ENCODE data around the gene NFAT5.
"Not testable (repeated sequence)": the region's sequence is repeated elsewhere in the genome, so short reads cannot be mapped to it uniquely, and the experiment has no call there.

The NFAT5 gene

DNA sequence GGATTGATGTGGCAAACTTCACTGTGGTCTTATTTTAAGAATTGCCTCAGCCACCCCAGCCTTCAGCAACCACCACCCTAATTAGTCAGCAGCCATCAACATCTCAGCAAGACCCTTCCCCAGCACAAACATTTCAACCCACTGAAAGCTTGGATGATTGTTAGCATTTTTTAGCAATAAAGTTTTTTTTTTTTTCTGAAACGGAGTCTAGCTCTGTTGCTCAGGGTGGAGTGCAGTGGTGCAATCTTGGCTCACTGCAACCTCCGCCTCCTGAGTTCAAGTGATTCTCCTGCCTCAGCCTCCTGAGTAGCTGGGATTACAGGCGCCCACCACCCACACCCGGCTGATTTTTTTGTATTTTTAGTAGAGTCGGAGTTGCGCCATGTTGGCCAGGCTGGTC, 19.1 kb upstream of the NFAT5 start:
- DNase-seq (ENCODE audit: low read depth in 1 of 2, low spot score in 1 of 2) = not testable (repeated sequence)

DNA sequence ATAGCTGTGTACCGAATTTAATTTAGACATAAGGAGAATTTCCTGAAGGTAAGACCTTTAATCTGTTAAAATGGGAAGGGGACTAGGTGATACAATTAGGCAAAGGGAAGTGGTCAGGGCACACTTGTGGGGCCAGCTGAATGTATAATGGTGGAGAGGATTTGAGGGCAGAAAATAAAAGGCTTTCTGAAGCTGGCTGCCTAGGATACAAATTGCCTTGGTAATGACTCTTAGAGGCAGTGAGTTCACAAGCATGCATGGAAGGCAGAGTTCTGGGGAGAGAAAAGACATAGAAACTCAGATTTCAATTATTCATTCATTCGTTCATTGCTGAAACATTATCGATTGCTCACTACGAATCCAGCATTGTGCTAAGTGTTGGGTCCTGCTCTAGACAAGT, 12.4 kb upstream of the NFAT5 start:
- DNase-seq (ENCODE audit: low read depth in 1 of 2, low spot score in 1 of 2) = no peak

GRCh38 chr16:69554495-69554894, 11.3 kb upstream of the NFAT5 start:
- DNase-seq (ENCODE audit: low read depth in 1 of 2, low spot score in 1 of 2) = no peak

DNA sequence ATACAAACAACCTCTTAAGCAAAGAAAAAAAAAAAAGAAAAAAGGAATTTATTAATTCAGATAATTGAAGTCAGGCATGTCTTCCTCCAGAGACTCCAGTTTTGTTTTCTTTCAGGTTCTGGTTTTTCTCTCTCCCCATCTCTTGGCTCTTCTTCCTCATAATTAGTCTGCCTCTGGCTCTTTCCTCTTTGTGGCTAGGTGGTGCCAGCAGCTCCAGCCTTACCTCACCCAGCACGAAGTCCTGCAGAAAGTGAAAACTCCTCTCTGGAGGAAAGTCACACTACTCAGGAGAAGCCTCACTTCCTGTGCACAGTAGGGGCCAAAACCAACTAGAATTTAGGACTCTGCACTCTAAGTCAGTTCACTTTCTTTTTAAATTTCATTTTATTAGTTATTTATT, 10.3 kb upstream of the NFAT5 start:
- no peak for DNase-seq (ENCODE audit: low read depth in 1 of 2, low spot score in 1 of 2)

GRCh38 chr16:69555867-69556266, 9.9 kb upstream of the NFAT5 start:
- DNase-seq (ENCODE audit: low read depth in 1 of 2, low spot score in 1 of 2) = no peak

DNA sequence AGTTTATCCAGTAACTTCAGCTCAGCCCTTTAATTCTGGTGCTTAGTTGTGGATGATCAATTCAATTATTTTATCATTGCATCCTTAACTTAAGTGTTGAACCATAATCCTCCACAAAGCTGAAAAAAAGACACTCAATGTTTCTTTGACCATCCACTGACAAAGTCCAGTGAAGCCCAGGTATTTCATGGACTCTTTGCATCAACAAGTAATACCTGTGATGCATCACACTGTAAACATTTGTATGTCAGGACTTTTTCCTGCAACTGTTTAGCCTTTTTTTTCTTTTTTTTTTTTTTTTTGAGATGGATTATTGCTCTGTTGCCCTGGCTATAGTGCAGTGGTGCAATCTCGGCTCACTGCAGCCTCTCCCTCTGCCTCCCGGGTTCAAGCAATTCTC, 6.6 kb upstream of the NFAT5 start:
- no peak for DNase-seq (ENCODE audit: low read depth in 1 of 2, low spot score in 1 of 2)

GRCh38 chr16:69561367-69561766, 4.4 kb upstream of the NFAT5 start:
- not testable (repeated sequence) for DNase-seq (ENCODE audit: low read depth in 1 of 2, low spot score in 1 of 2)

DNA sequence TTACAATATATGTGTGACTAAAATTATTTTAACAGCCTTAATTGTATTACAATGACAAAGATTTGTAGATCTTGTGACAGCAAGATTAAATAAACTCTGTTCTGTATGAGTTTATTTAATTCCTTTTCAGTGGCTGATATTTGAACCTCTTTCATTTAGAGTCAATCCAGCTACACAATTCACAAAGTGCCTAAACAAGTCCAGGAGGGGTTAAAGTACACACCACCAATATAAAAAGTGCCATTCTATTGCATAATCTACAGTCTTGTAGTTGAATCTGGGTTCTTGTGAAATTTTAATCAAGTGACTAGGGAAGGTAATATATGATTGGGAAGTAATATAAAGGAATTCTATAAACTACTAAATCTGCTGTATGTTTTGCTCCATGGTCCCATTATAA, 3.9 kb upstream of the NFAT5 start:
- no peak for DNase-seq (ENCODE audit: low read depth in 1 of 2, low spot score in 1 of 2)

- DNase-seq (ENCODE audit: low read depth in 1 of 2, low spot score in 1 of 2) = no peak
Observed at GRCh38 chr16:69562813-69563212, 3.0 kb upstream of the NFAT5 start.

GRCh38 chr16:69563605-69564580, 1.9 kb upstream of the NFAT5 start:
- DNase-seq (ENCODE audit: low read depth in 1 of 2, low spot score in 1 of 2) = peak in 1 of 2 donors; percentile 32

DNA sequence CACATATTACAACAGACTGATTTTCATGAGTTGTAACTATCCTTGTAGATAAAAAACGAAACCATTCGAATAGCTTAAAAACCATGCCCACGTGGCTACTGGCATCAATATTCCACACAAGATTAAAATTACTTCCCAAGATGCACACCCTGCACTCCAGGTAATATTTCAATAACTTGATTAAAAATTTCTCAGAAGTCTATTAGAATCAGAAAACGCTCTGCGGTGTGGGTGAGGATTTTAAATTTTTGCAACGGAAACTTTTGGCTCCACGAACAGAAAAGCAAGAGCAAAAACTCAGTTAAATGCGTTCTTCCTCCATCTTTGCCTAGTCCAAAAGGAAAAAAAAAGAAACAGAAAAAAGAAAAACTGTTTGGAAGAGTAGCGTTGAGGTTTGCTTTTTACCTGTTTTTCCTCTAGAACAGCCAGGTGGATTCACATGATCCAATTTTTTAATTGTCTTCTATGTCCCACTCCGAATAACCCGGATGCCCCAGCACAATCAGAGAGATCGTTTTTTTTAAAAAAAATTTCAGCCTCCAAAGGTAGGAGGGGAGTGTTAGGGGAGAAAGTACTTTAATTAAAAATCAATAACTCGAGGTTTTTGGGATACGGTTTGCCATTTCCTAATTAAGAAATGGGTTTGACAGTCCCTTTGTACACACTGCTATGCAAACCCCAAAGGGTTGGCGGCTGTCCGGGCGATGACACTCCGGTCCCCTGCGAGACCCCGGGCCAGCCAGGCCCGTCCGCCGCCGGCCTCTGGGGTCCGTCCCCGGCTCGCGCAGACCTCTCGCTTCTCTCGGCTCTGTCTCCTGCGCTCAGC, 708 bp upstream of the NFAT5 start:
- DNase-seq (ENCODE audit: low read depth in 1 of 2, low spot score in 1 of 2) = no peak

GRCh38 chr16:69566240-69566980, 644 bp downstream of the NFAT5 start:
- DNase-seq (ENCODE audit: low read depth in 1 of 2, low spot score in 1 of 2) = no peak

DNA sequence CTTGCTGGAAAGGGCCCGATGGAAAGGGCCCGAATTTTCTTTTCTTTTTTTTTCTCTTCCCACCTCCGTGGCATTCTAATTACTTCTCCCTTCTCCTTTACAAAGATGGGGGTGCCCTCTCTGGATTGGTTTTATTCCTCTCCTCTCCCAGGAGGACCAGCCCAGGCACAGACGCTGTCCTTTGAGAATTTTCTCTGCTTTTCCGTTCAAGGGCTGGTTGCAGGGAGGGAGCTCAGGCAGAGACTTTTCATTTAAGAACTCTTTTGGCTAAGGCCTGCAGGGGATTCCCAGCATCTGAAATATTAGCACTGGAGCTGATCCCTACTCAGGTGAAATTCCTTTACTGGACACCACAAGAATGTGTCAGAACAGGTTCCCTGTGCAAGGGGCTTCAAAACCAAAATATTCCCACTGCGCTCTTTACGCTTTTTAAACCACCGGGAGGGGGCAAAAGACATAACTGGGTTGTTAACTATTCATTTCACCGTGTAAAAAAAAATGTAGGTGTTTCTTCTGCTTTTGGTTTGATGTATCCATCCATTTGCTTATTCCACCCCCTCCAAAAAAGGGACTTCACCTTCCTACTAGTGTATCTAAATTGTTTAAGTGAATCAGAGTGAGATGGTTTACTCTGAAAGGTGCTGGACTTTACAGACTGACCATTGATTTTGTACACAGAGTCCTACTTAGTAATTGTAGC, 1.4 kb downstream of the NFAT5 start:
- DNase-seq (ENCODE audit: low read depth in 1 of 2, low spot score in 1 of 2) = no peak

GRCh38 chr16:69568676-69569075, 2.9 kb downstream of the NFAT5 start:
- no peak for DNase-seq (ENCODE audit: low read depth in 1 of 2, low spot score in 1 of 2)

DNA sequence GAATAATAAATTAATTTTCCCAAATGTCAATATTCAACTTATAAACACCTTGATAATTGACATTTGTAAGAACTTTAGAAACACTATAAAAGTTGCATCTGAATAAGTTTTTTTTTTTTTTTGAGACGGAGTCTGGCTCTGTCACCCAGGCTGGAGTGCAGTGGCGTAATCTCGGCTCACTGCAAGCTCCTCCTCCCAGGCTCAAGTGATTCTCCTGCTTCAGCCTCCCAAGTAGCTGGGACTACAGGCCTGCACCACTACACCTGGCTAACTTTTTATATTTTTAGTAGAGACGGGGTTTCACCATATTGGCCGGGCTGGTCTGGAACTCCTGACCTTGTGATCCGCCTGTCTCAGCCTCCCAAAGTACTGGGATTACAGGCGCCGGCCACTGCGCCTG, 13.0 kb downstream of the NFAT5 start:
- DNase-seq (ENCODE audit: low read depth in 1 of 2, low spot score in 1 of 2) = not testable (repeated sequence)

GRCh38 chr16:69579783-69580481, 14.2 kb downstream of the NFAT5 start:
- DNase-seq (ENCODE audit: low read depth in 1 of 2, low spot score in 1 of 2) = no peak

DNA sequence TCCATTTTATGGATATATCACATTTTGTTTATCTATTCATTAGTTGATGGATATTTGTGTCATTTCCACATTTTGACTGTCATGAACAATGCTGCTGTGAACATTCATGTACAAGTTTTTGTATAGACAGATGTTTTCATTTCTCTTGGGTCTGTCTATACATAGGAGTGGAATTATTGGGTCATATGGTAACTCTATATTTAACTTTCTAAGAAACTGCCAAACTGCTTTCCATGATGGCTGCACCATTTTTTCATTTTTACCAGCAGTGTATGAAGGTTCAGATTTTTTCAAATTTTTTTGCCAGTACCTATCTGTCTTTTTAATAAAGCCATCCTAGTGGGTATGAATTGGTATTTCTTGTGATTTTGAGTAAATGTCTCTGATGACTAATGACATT, 15.5 kb downstream of the NFAT5 start:
- no peak for DNase-seq (ENCODE audit: low read depth in 1 of 2, low spot score in 1 of 2)

GRCh38 chr16:69584493-69584892, 18.7 kb downstream of the NFAT5 start:
- DNase-seq (ENCODE audit: low read depth in 1 of 2, low spot score in 1 of 2) = not testable (repeated sequence)

DNA sequence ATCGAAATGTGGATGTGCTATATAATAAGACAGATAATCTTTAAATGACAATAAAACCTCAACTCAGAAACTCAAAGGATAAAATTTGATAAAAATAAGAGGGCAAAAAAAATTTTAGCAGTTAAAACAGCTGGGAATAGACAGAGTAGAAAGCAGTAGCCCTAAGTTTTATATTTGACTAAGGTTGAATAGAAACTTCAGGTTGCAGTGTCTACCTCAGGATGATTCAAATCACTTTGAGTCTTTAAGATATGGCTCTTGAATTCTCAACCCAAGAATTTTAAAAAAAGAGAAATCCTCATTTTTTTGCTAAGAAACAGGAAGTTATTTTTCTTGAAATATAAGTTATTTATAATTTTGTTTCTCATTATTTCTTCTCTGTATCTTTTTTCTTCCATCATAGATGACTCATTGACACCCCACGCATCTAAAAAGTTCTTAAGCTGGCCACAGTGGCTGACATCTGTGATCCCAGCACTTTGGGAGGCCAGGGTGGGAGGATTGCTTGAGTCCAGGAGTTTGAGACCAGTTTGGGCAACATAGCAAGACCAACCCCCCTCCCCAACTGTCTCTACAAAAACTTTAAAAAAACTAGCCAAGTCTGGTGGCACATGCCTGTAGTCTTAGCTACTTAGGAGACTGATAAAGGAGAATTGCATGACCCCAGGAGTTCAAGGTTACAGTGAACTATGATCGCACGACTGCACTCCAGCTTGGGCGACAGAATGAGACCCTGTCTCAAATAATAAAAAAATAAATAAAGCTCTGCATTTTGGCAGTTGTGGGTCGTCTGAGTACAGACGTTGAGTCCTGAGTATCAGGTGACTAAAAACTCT, 23.9 kb downstream of the NFAT5 start:
- no peak for DNase-seq (ENCODE audit: low read depth in 1 of 2, low spot score in 1 of 2)

Measured in stimulated activated CD4-positive, alpha-beta T cell treated with anti-CD3 and anti-CD28 coated beads, Interleukin-15, amount 100 ng/mL, for 1 hour (primary cell).